Stimulated activated CD8-positive, alpha-beta memory T cell treated with anti-CD3 and anti-CD28 coated beads, Interleukin-4, amount 100 ng/mL, for 48 hours (primary cell): Measurements from ENCODE around the gene EFS.

ENCODE experiments used
- DNase-seq: peaks from one replicate; pipeline ENCODE4 v3.0.0-alpha.2; 2020

Gene EFS

GRCh38 chr14:23377573-23378563 is 12.9 kb upstream of the EFS start:
- no peak for DNase-seq

- DNase-seq: no peak
Measured at GRCh38 chr14:23377198-23377550, 12.2 kb upstream of the EFS start.

- DNase-seq: no peak
Measured at GRCh38 chr14:23376482-23377197, 11.7 kb upstream of the EFS start, which contains the start of gene CMTM5. Gene CMTM5 (plus strand): TSS chr14:23377046. CDS start chr14:23377252, 206 bp downstream.

- DNase-seq: no peak
Measured at GRCh38 chr14:23375527-23376251, 10.7 kb upstream of the EFS start.

DNA sequence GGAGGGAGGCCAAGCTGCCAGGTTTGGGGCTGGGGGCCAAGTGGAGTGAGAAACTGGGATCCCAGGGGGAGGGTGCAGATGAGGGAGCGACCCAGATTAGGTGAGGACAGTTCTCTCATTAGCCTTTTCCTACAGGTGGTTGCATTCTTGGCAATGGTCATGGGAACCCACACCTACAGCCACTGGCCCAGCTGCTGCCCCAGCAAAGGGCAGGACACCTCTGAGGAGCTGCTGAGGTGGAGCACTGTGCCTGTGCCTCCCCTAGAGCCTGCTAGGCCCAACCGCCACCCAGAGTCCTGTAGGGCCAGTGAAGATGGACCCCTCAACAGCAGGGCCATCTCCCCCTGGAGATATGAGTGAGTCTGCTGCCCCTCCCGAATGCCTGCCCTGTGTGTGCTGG is 8.1 kb upstream of the EFS start:
- DNase-seq: no peak

GRCh38 chr14:23372509-23372908 is 7.5 kb upstream of the EFS start, which contains the start of gene IL25:
Gene IL25 (plus strand): TSS chr14:23372809.
- DNase-seq: no peak

GRCh38 chr14:23371865-23372264 is 6.9 kb upstream of the EFS start:
- no peak for DNase-seq

DNA sequence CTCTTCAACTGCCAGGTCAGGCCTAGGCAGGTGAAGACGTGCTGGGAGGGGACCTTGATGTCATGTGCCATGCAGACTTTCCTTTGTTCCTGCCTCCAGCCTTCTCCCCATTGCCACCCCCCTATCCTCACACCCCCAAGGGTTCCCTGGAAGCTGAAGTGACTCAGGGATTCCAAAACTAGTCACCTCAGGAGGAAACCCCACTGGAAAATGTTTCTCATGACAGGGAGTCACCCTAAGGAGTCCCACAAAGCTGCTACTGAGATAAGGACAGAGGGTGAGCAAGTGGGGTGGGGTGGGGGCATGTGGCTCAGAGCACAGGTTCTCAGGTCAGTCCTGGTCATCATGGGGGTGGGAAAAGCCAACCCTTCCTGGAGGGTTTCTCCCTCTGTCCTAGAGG is 5.2 kb upstream of the EFS start:
- DNase-seq: no peak

DNA sequence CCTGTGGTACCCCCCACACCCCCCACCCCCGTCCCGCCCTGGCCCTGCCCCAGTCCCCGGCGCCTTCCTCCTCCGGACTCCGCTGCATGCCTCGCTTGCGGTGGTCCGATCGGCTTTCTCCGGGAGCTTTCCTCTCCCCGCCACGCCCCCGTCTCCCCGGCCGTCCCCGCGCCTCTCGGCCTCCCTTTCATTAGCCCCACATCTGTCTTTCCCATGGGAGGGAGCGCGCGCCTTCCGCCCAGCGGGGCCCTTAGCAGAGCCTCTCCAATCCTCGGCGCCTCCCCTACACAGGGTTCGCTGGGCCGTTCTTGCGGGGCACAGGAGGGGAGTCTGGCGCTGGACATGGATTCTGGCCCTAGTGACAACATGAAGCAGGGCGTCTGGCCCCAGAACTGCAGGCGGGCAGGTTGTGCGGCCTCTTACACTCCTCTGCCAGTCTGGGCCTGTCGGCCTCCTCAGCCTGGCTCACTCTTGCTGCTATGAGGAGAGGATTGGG is 1.5 kb upstream of the EFS start:
- no peak for DNase-seq

- no peak for DNase-seq
Measured at GRCh38 chr14:23365732-23366425, 907 bp upstream of the EFS start.

- DNase-seq: no peak
Measured at GRCh38 chr14:23364164-23365035, 572 bp downstream of the EFS start.

DNA sequence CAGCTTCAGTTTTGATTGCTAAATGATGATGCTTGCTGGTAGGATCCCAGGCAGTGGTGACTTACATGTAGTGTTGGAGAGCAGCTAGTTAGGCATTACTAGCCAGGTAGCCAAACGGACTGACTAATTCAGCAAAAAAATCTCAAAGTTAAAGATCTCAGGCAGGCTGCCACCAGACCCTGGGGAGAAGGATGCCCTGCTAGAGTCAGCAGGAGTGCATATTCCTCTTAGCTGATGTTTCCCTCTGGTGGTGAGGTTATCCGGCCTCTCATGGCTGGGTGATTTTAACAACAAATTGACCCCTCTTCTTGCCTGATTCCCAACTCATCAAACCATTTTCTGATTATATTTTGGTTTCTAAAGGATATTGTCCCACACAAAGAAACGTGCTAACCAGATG is 2.8 kb downstream of the EFS start:
- DNase-seq: no peak

GRCh38 chr14:23361763-23362162 is 3.2 kb downstream of the EFS start:
- no peak for DNase-seq

DNA sequence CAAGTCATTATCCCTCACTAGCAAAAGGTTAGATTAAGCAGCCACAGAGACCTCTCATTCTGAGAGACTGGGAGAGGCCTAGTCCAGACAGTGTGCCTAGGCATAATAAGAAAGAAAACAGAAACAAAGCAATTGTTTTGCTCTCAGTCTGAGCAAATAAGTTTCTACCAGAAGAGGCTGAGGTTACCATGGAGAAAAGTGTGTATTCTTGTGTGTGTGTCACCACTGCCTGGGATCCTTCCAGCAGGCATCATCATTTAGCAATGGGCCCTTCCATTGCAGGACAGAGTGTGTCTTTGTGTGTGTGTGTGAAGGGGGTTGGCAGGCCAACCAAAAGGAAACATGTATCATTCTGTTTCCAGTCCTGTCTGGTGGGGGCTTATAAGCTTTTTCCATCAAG is 3.7 kb downstream of the EFS start:
- no peak for DNase-seq

DNA sequence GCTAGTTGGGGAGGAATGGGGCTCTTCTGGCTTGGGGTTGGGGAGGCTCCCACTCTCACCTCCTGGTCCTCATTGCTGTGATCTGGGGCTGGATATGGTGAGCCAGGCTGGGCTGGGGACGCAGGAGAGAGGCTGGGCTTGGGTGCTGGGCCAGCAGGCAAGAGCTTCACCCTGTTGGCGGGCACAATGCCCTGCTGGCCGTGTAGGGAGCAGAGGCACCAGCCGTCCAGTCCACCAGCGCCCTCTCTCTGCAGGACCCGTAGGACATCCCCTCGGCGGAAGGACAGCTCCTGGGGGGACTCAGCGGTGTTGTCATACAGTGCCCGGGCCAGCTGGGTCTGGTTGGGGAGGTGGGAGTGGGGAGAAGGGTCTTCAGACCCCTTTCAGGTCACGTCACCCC is 4.5 kb downstream of the EFS start:
- no peak for DNase-seq

DNA sequence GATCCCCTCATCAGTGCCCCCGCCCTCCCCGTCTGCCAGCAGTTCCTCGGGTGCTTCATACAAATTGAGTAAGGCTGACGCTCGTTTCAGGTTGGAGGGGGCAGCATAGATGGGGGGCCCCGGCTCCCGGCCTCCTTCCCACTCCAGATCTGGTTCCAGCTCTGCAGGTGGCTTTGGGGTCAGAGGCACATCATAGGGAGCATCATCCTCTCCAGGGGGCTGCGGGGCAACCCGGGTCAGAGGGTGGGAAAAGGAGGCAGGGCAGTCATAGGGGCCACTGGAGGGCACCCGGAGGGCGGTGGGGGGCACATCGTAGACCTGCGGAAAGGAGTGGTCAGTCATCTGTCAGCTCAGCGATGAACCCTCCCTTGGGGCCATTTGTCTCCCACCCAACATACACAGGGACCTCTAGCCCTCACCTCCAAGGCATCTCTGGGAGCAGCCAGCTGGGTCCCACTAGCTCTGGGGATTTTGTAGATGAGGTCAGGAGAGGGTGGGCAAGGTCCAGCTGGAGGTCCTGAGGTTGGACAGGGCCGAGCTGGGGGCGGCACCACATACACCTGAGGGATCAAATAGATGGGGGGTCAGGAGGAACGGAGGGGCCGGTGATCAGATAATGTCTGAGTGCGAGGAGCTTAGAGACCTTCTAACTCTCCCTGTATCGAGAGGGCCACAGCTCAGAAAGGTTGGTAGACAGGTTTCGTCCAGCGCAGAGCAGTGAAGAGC is 5.1 kb downstream of the EFS start:
- DNase-seq: no peak

- no peak for DNase-seq
Measured at GRCh38 chr14:23359167-23359626, 5.8 kb downstream of the EFS start.

DNA sequence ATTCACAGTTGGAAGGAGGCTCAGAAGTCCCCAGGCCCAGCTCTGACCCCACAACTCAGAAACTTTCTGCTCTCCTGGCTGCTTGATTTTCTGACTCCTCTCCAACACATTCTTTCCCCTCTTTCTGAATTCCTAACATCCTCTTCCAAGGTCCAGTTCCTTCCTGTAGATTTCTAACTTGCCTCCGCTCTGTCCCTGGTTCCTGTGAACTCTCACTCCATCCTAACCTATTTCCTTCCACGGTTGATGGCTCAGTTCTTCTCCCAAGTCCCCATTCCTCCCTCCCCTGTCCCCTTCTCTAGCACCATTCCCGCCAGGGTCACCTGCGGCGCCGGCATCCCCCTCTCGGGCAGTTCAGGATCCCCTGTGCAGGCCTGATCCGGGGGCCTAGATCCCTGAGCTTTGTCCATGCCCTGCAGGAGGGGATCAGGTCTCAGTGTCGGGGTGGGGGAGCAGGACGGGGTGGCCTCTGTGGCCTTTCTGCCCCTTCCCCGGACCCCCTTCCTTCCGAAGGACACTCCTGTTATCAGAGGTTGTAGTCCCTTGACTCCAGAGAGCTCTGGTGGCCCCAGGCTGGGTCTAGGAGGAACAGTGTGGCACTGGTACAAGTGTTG is 6.3 kb downstream of the EFS start:
- DNase-seq: no peak

GRCh38 chr14:23358042-23358441 is 6.9 kb downstream of the EFS start:
- no peak for DNase-seq

DNA sequence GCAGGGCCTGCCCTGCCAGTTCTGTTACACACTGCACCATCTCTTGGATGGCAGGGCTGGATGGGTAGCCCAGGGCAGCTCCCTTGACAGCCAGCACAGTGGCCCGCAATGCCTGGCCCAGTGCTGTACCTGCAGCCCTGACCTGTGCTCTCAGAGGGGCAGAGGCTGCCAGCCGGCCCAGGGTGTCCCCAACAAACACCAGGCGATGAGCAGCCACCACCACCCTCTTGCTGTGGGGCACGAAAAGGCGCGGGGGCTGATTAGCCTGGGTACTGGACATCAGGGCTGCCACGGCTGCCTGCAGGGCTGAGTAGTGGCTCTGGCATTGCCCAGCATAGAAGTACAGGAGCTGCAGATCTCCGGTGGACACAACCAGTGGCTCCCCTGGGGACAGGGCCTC is 7.7 kb downstream of the EFS start:
- no peak for DNase-seq
